ENCODE measurements around the gene SH3TC1. TPM values are rescaled to one million over a fixed set of nuclear protein-coding genes. Genes with fewer than 3 reads are reported as not detected.

Gene SH3TC1
- total and polyA plus RNA-seq, 12 donors = 1.5 to 58.7 (median 22.0) TPM

- 77 to 87% (median 85%) methylated on average over 3 to 4 of the region's 4 CpGs for WGBS, 4 donors
- no peaks in the 10 kb centered on the region for H3K36me3 ChIP-seq (replicated peaks in 1 of 2)
- H3K4me3 ChIP-seq = no peak overlapping the region
- no peak for DNase-seq
- H3K4me1 ChIP-seq (replicated peaks in 1 of 2) = peaks cover 0 to 7% of the 10 kb centered on the region in 2 donors
- peaks cover 3% of the 10 kb centered on the region for H3K27me3 ChIP-seq
- H3K9me3 ChIP-seq (replicated peaks in 1 of 3) = no peaks in the 10 kb centered on the region
- intact Hi-C loops (cut with DNase I) = no loop called here
- no peak for TF ChIP-seq CTCF (IDR thresholded peaks at IDR 0.05)
- TF ChIP-seq POLR2A (IDR thresholded peaks at IDR 0.05) = no peak
- no peak overlapping the region for H3K27ac ChIP-seq
These were observed 76.4 kb downstream of the SH3TC1 start for GRCh38 chr4:8275548-8275910.

GRCh38 chr4:8276358-8277240 is 77.5 kb downstream of the SH3TC1 start:
- H3K27ac ChIP-seq = no peak overlapping the region
- peaks cover 0 to 7% of the 10 kb centered on the region in 2 donors for H3K4me1 ChIP-seq (replicated peaks in 1 of 2)
- H3K36me3 ChIP-seq (replicated peaks in 1 of 2) = no peaks in the 10 kb centered on the region

GRCh38 chr4:8277356-8278008 is 78.4 kb downstream of the SH3TC1 start:
- H3K27me3 ChIP-seq = no peaks in the 10 kb centered on the region
- H3K36me3 ChIP-seq (replicated peaks in 1 of 2) = no peaks in the 10 kb centered on the region
- intact Hi-C loops (cut with DNase I) = no loop called here
- DNase-seq = no peak
- H3K27ac ChIP-seq = no peak overlapping the region
- 90 to 92% (median 91%) methylated on average over 8 to 11 of the region's 11 CpGs for WGBS, 4 donors
- TF ChIP-seq POLR2A (IDR thresholded peaks at IDR 0.05) = no peak
- TF ChIP-seq CTCF (IDR thresholded peaks at IDR 0.05) = no peak
- peaks cover 0 to 7% of the 10 kb centered on the region in 2 donors for H3K4me1 ChIP-seq (replicated peaks in 1 of 2)
- H3K4me3 ChIP-seq = no peak overlapping the region
- H3K9me3 ChIP-seq (replicated peaks in 1 of 3) = no peaks in the 10 kb centered on the region

More at GRCh38 chr4:8276358-8277240, 77.5 kb downstream of the SH3TC1 start:
- WGBS, 4 donors = 68 to 76% (median 70%) methylated on average over 13 to 24 of the region's 24 CpGs
- Histone ChIP-seq H3K4me3 (no peak overlapping the region), H3K9me3 (replicated peaks in 1 of 3) (no peaks in the 10 kb centered on the region), H3K27me3 (no peaks in the 10 kb centered on the region)
- DNase-seq = peak in 2 of 7 donors; percentile 21 to 35
- TF ChIP-seq CTCF (IDR thresholded peaks at IDR 0.05) (no peak), POLR2A (IDR thresholded peaks at IDR 0.05) (no peak)
- intact Hi-C loops (cut with DNase I) = no loop called here

GRCh38 chr4:8278009-8278395 is 78.9 kb downstream of the SH3TC1 start:
- intact Hi-C loops (cut with DNase I) = no loop called here
- Histone ChIP-seq H3K4me1 (replicated peaks in 1 of 2) (peaks cover 0 to 2% of the 10 kb centered on the region in 2 donors), H3K4me3 (no peak overlapping the region), H3K9me3 (replicated peaks in 1 of 3) (no peaks in the 10 kb centered on the region), H3K36me3 (replicated peaks in 1 of 2) (no peaks in the 10 kb centered on the region), H3K27me3 (no peaks in the 10 kb centered on the region), H3K27ac (no peak overlapping the region)
- TF ChIP-seq CTCF (IDR thresholded peaks at IDR 0.05) (no peak), POLR2A (IDR thresholded peaks at IDR 0.05) (no peak)
- WGBS, 4 donors = 55 to 77% (median 66%) methylated on average over 5 to 6 of the region's 6 CpGs
- DNase-seq = peak in 1 of 7 donors; percentile 26

Data from adrenal gland (tissue), 12 donors.